HG03280 (cell line): ENCODE results near the gene LPCAT1.
"Not testable (repeated sequence)": the region's sequence is repeated elsewhere in the genome, so short reads cannot be mapped to it uniquely, and the experiment has no call there.

Source experiments
- ATAC-seq: cut with Tn5 transposase; IDR thresholded peaks from one replicate; pipeline ENCODE4 v1.9.1; 2021; ENCODE audit warnings: mild to moderate bottlenecking, moderate library complexity; ENCODE audit not compliant: unreplicated experiment

LPCAT1 gene

DNA sequence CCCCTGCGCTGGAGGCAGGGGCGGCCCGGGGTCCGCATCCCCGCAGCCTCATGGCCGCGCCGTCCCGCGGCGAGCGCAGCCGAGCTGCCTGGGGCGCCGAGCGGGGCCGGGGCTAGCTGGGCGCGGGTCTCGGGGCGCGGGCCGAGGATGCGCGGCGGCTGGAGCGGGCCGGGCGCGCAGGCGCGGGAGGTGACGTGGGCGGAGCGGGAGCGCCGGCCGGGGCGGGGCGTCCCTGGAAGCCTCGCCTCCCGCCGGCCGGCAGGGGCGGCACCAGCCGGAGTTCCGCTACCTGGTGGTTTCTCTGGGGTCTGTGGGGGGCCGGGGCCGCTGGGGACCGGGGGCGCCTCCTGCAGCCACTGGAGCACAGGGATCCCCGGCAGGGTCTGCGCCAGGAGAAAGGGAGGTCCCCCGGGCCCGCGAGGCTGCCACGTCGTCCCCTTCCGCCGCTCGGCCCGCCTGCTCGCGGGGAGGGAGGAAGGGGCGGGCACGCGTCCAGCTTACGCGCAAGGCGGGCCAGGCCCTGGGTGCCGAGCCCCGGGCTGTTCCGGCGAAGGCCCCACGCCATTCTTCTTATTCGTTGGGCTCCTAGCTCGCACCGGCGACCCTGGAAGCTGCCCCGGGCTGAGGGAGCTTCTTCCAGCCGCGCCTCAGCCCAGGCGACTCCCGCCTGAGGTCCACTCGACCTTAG, at the start of gene LPCAT1:
TSS of gene LPCAT1 (minus strand) at position 168 of the 688 bp plus-strand sequence. CDS start at position 52, 116 bp downstream.
- ATAC-seq: peak; percentile 78

GRCh38 chr5:1571875-1572274, 48.1 kb upstream of the LPCAT1 start:
- ATAC-seq: not testable (repeated sequence)

DNA sequence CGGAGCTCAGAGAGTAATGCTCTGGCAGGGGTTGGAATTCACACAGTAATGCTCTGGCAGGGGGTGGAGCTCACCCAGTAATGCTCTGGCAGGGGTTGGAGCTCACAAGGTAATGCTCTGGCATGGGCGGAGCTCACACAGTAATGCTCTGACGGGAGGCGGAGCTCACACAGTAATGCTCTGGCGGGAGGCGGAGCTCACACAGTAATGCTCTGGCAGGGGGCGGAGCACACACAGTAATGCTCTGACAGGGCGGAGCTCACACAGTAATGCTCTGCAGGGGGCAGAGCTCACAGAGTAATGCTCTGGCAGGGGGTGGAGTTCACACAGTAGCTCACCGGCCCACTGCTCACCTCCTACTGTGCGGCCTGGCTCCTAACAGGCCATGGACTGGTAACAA, 47.2 kb upstream of the LPCAT1 start:
- no peak for ATAC-seq

GRCh38 chr5:1568201-1568979, 44.6 kb upstream of the LPCAT1 start:
- ATAC-seq: no peak

- ATAC-seq: not testable (repeated sequence)
Observed at GRCh38 chr5:1567527-1568200, 43.9 kb upstream of the LPCAT1 start.

GRCh38 chr5:1565737-1566734, 42.3 kb upstream of the LPCAT1 start:
- ATAC-seq: no peak

GRCh38 chr5:1564824-1565736, 41.3 kb upstream of the LPCAT1 start:
- ATAC-seq: no peak

- no peak for ATAC-seq
Observed at GRCh38 chr5:1564182-1564748, 40.5 kb upstream of the LPCAT1 start.

DNA sequence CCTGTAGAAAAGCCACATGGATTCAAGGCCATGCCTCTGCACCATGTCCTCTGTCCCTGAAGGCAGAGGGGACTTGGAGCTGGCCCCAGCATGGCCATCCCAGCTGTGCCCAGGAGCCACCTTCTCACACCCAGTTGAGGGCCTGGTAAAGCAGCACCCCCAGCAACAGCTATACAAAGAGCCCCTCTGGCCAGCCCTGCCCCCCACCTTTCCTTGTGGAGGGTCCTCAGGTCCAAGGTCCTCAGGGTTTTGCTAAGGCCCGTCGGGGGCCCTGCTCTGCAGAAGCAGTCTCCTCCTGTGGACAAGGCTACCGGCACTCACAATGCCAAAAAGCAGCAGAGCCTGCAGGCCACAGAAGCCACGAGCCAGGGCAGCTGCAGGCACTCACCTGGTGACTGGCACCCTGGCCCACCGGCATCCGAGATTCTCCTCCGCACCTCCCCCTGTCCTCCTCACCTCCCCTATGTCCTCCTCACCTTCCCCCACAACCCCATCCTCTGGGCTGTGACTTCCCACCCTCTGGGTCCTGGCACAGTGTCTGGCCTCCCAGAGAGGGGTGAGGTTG, 39.9 kb upstream of the LPCAT1 start:
- no peak for ATAC-seq

GRCh38 chr5:1563051-1563461, 39.3 kb upstream of the LPCAT1 start:
- ATAC-seq: no peak

DNA sequence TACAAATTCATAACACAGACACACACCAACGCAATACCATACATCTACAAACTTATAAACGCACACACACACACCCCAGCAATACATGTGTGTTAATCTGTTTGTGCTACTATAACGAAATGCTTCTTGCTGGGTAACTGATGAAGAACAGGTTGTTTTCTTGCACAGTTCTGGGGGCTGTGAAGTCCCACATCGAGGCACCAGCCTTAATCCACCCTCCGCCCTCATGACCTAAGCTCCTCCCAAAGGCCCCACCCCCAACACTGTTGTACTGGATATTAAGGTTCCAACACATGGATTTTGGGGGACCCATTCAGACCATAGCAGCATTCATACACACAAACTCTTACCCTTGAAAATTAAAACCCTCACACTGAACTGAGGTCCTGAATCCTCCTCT, 38.8 kb upstream of the LPCAT1 start:
- no peak for ATAC-seq

DNA sequence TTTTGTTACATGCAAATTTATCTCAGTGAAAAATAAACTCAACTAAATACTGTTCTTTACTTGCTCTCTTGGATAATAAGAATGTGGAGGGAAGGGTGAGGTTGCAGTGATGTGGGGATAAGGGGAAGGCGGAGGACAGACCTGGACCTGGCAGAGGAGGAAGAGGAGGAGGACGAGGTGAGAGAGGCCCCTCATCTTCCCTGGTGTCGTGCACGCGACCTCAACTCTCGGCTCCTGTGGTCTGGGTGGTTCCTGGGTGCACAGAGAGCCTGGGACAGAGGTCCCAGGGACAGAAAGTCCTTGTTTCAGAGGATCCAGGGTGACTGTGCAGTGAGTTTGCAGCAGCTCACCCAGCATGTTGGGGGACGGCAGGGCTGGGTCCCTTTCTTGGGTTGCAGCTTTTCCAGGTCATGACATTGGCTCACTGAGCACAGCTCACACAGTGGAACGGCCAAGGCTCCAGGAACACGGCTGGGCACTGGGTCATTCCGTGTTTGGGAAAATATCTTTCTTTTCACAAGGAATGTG, 37.7 kb upstream of the LPCAT1 start:
- ATAC-seq: no peak

DNA sequence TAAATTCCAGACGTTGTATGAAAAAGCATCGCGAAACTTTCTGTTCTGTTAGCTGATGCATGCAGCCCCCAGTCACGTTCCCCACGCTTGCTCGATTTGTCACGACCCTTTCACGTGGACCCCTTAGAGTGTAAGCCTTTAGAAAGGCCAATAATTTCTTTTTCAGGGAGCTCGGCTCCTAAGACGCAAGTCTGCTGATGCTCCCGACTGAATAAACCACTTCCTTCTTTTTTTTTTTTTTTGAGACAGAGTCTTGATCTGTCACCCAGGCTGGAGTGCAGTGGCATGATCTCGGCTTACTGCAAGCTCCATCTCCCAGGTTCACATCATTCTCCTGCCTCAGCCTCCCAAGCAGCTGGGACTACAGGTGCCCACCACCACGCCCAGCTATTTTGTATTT, 36.7 kb upstream of the LPCAT1 start:
- ATAC-seq: not testable (repeated sequence)

DNA sequence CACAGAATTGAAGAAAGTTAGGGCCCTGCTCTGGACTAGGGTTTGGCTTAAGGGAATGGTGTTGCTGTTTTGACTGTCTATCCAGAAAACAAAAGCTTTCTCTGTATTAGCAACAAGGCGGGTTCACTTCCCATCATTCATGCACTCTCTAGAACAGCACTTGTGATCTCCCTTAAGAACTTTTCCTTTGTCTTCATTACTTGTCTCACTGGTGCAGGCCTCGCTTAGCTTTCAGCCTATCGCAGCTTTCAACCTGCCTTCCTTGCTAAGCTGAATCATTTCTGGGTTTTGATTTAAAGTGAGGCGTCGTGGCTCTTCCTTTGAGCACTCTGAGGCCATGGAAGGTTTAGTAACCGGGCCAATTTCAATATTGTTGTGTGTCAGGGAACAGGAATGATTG, 35.2 kb upstream of the LPCAT1 start:
- ATAC-seq: no peak

DNA sequence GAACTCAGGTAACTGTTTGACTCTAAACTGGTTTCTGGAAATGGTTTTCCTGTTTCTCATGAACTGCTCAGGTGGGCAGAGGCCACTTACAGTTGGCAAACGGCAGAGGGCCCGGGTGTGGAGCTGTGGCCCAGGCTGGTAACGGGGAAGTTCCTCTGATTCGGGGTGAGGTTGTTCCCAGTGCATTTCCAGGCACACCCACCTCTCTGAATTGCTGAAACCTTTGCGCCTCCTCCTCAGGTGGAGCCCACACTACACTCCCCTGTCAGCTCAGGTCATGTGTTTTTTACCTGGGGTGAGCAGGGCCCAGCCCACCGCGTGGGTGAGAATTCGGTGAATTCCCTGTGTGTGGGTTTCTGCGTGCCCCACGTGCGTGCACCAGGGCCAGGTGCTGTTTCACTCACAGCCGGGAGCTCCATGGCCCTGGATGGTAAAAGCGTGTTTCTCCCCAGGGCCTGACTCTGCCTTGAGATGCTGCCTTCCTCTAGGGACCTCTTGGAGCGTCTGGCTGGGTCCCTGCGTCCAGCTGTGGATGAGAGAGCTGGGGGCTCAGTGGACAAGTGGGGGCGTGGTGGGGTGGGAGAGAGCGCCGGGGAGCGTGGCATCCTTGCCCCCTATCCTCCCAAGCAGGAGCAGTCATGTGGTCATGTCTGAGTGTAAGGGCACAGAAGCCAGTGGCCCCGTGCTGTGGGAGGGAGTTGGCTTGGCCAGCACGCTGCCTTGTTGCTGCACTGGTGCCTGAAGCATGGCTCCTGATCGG, 33.5 kb upstream of the LPCAT1 start:
- ATAC-seq: no peak

- no peak for ATAC-seq
Observed at GRCh38 chr5:1555808-1556731, 32.3 kb upstream of the LPCAT1 start.
